GM23338 (cell line): ENCODE data around the gene PARP2. TPM values are rescaled to one million over a fixed set of nuclear protein-coding genes. Genes with fewer than 3 reads are reported as not detected.
A peak's percentile ranks its signal among the peaks of the same experiment; 100 is the strongest.

Source experiments
- ATAC-seq: fragments of 200-7000 bp; cut with Tn5 transposase; 3 replicates; pipeline ENCODE4 v1.9.1; 2020
- DNase-seq: peaks from one replicate; pipeline ENCODE4 v3.0.0-alpha.2; 2015; ENCODE audit warnings: low spot score
- H2AFZ ChIP-seq: fragments of 200-600 bp; sonication (generic); 2 replicates; pipeline ENCODE4 v1.8.0; 2016; ENCODE audit warnings: antibody characterized with exemption, mild to moderate bottlenecking, moderate library complexity
- H3F3A ChIP-seq: fragments of 200-600 bp; sonication (generic); replicated peaks from 2 replicates; pipeline ENCODE4 v1.8.0; 2017; ENCODE audit warnings: antibody characterized with exemption, mixed run types, low read depth
- H3K27ac ChIP-seq: fragments of 200-600 bp; sonication (generic); 2 replicates; pipeline ENCODE4 v1.6.1; 2016; ENCODE audit warnings: low read depth
- H3K27me3 ChIP-seq: fragments of 200-600 bp; sonication (generic); 2 replicates; pipeline ENCODE4 v1.8.0; 2016; ENCODE audit warnings: mild to moderate bottlenecking, mixed run types, moderate library complexity; ENCODE audit not compliant: insufficient read depth
- H3K36me3 ChIP-seq: fragments of 200-600 bp; sonication (generic); 2 replicates; pipeline ENCODE4 v1.8.0; 2016; ENCODE audit warnings: mild to moderate bottlenecking; ENCODE audit not compliant: insufficient read depth
- H3K4me1 ChIP-seq: fragments of 200-600 bp; sonication (generic); 2 replicates; pipeline ENCODE4 v1.8.0; 2016; ENCODE audit warnings: mild to moderate bottlenecking, moderate library complexity; ENCODE audit not compliant: insufficient read depth
- H3K4me2 ChIP-seq: fragments of 200-600 bp; sonication (generic); 2 replicates; pipeline ENCODE4 v1.7.1; 2017; ENCODE audit warnings: mixed run types
- H3K4me3 ChIP-seq: fragments of 200-600 bp; sonication (generic); 2 replicates; pipeline ENCODE4 v1.6.1; 2016; ENCODE audit warnings: mixed run types
- H3K79me2 ChIP-seq: fragments of 200-600 bp; sonication (generic); replicated peaks from 2 replicates; pipeline ENCODE4 v1.8.0; 2017; ENCODE audit warnings: mild to moderate bottlenecking; ENCODE audit not compliant: insufficient read depth
- H3K9me2 ChIP-seq: fragments of 200-600 bp; sonication (generic); 2 replicates; pipeline ENCODE4 v1.8.0; 2017; ENCODE audit not compliant: insufficient read depth
- H4K20me1 ChIP-seq: fragments of 200-600 bp; sonication (generic); replicated peaks from 2 replicates; pipeline ENCODE4 v1.8.0; 2017; ENCODE audit warnings: mild to moderate bottlenecking; ENCODE audit not compliant: insufficient read depth
- H3K27ac Mint-ChIP-seq: 2 replicates; pipeline ENCODE4 v1.8.0; 2020; ENCODE audit warnings: inconsistent platforms, mild to moderate bottlenecking, moderate library complexity, mixed read lengths
- H3K27me3 Mint-ChIP-seq: 3 replicates; pipeline ENCODE4 v1.8.0; 2022; ENCODE audit warnings: low read depth, mild to moderate bottlenecking, moderate library complexity, mixed read lengths, inconsistent platforms; ENCODE audit not compliant: insufficient read depth, poor library complexity
- H3K36me3 Mint-ChIP-seq: 3 replicates; pipeline ENCODE4 v1.8.0; 2021; ENCODE audit warnings: low read depth, mild to moderate bottlenecking, inconsistent platforms, moderate library complexity, mixed read lengths
- H3K4me1 Mint-ChIP-seq: 3 replicates; pipeline ENCODE4 v1.8.0; 2020; ENCODE audit warnings: mild to moderate bottlenecking, inconsistent platforms, mixed read lengths
- H3K4me3 Mint-ChIP-seq: 3 replicates; pipeline ENCODE4 v1.8.0; 2021; ENCODE audit warnings: moderate library complexity, mild to moderate bottlenecking, inconsistent platforms, mixed read lengths
- H3K9me3 Mint-ChIP-seq: 3 replicates; pipeline ENCODE4 v1.8.0; 2020; ENCODE audit warnings: moderate library complexity, mild to moderate bottlenecking, inconsistent platforms, mixed read lengths
- CREB1 ChIP-seq: fragments of 250-450 bp; sonication (Bioruptor Pico); IDR thresholded peaks from 2 replicates; pipeline ENCODE4 v1.5.0; 2020; ENCODE audit warnings: low read depth, mild to moderate bottlenecking, moderate library complexity
- CTCF ChIP-seq, 2 experiments: fragments of 200-600 bp in 1 of 2; sonication (generic) in 1 of 2; conservative IDR thresholded peaks; 2 replicates each; pipeline versions ENCODE4 v1.5.1 to v1.6.1; 2016 to 2017; ENCODE audit warnings: antibody characterized with exemption in 2 of 2, low read depth in 2 of 2, mild to moderate bottlenecking in 2 of 2, moderate library complexity in 1 of 2
- ETS1 ChIP-seq: IDR thresholded peaks from 2 replicates; pipeline ENCODE4 v1.6.1; 2016; ENCODE audit warnings: antibody characterized with exemption
- JUNB ChIP-seq: IDR thresholded peaks from one replicate; pipeline ENCODE4 v1.6.1; 2016; ENCODE audit warnings: antibody characterized with exemption; ENCODE audit not compliant: unreplicated experiment
- NANOG ChIP-seq: IDR thresholded peaks from 2 replicates; pipeline ENCODE4 v1.6.1; 2016; ENCODE audit warnings: antibody characterized with exemption, borderline replicate concordance
- POLR2AphosphoS5 ChIP-seq: IDR thresholded peaks from 2 replicates; pipeline ENCODE4 v1.6.1; 2016; ENCODE audit warnings: antibody characterized with exemption, low read depth
- STAT1 ChIP-seq: IDR thresholded peaks from one replicate; pipeline ENCODE4 v1.6.1; 2016; ENCODE audit warnings: antibody characterized with exemption; ENCODE audit not compliant: unreplicated experiment
- ZNF114 ChIP-seq: fragments of 250-450 bp; sonication (Bioruptor Pico); IDR thresholded peaks from 2 replicates; pipeline ENCODE4 v1.5.0; 2020; ENCODE audit warnings: mild to moderate bottlenecking, moderate library complexity
- polyA plus RNA-seq: library from polyadenylated mRNA; unstranded; fragments of >200 nt; fragmentation: Nextera tagmentation; extraction: Ambion mirVana; gene quantifications from 2 replicates; pipeline ENCODE4 v1.2.1, GENCODE V29; 2016
- total RNA-seq: library from RNA; depleted of rRNA; stranded (reverse); fragments of >200 nt; shearing (Covaris generic); gene quantifications from 2 replicates; pipeline ENCODE4 v1.2.3, GENCODE V29; 2014
- TF ChIP-seq, protein P1 (sequence below): IDR thresholded peaks from one replicate; pipeline ENCODE4 v1.6.1; 2018; ENCODE audit warnings: antibody characterized with exemption; ENCODE audit not compliant: unreplicated experiment

The PARP2 gene
- total and polyA plus RNA-seq, 2 experiments from 2014 or later = 27.8 to 42.7 TPM

DNA sequence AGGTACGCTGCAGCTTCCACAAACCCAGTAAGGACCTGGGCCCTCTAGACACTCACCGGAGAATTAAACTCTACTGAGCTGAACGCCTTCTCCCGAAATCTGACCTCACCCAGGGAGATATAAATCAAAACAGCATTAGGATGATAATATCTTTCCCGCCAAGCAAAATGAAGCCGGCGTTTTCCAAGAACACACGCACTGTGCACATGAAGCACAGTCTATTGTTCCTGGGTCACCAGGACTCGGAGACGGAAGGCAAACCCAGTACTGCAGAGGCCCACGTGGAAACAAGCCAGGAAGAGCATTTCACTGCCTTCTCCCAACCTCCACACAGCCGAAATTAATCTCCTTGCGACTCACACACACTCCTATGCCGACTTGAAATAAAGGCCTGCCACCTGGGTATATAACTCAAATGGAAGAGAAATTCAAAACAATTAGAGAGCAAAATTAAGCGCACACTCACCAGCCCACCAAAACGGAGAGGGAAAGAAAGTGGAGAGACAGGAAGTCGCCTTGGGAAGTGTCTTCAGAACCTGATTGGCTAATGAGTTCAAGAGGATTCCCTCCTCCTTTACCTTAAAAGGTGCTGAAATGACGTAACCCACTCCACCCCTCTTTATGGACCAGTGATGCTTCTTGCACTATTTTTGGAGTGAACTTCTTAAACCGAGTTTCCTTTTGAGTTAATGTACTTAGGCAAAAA is 10.5 kb upstream of the PARP2 start, which contains the start of gene CCNB1IP1:
CCNB1IP1 (minus strand) TSS at position 492 of the 706 bp plus-strand sequence. CDS start 16,756 bp downstream, outside the sequence.
- peaks cover 43% of the 10 kb centered on the region for H3K36me3 Mint-ChIP-seq
- H3K27ac ChIP-seq = peak within 1 kb of the TSS; percentile 84
- TF ChIP-seq POLR2AphosphoS5 = peak; percentile 76
- no peak for TF ChIP-seq NANOG
- TF ChIP-seq CREB1 (CRISPR knock-in tag) = peak; percentile 68
- no peaks in the 10 kb centered on the region for H3K9me3 Mint-ChIP-seq
- H2AFZ ChIP-seq = no peak within 1 kb of the TSS
- DNase-seq (peak; percentile 97), ATAC-seq (peak; percentile 97)
- no peaks in the 10 kb centered on the region for H3K9me2 ChIP-seq
- H3K27ac Mint-ChIP-seq = peak within 1 kb of the TSS; percentile 99
- peak within 1 kb of the TSS; percentile 93 for H3K4me2 ChIP-seq
- H3F3A ChIP-seq = no peaks in the 10 kb centered on the region; the same call in 1 of the 2 replicates
- no peaks in the 10 kb centered on the region for H3K27me3 ChIP-seq
- peak within 1 kb of the TSS; percentile 58 for H3K4me3 ChIP-seq
- peaks cover 16% of the 10 kb centered on the region for H3K4me1 ChIP-seq
- peaks cover 52% of the 10 kb centered on the region for H3K79me2 ChIP-seq
- H3K27me3 Mint-ChIP-seq = peaks cover 3% of the 10 kb centered on the region
- H3K4me3 Mint-ChIP-seq = peak within 1 kb of the TSS; percentile 98
- peaks cover 11% of the 10 kb centered on the region; the same call in 1 of the 2 replicates for H3K36me3 ChIP-seq
- H4K20me1 ChIP-seq = peaks cover 23% of the 10 kb centered on the region
- H3K4me1 Mint-ChIP-seq = peaks cover 27% of the 10 kb centered on the region

DNA sequence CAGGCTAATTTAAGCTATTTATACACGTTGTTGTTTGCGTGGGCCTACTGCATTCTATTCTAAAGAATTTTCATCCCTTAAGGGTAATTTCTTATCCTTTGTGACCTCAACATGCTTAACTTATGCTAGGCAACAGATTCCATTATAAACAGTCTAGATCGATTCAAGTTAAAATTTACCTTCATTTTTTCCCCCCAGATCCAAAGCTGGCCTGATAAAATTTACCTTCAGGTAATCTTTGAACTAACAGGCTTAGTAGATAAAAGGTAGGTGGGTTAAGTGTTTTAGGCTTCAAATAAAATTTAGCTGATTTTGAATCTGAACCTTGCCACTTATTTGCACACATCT is 10.0 kb upstream of the PARP2 start:
- Histone ChIP-seq H2AFZ (no peak overlapping the region), H3K27me3 (no peaks in the 10 kb centered on the region), H3K9me2 (no peaks in the 10 kb centered on the region), H3K27ac (peak overlapping the region; percentile 41; the same call in 1 of the 2 replicates), H3K36me3 (peaks cover 11% of the 10 kb centered on the region; the same call in 1 of the 2 replicates), H3K4me1 (peaks cover 16% of the 10 kb centered on the region), H3K4me3 (peak overlapping the region; percentile 58), H3F3A (no peaks in the 10 kb centered on the region; the same call in 1 of the 2 replicates), H4K20me1 (peaks cover 23% of the 10 kb centered on the region), H3K79me2 (peaks cover 46% of the 10 kb centered on the region), H3K4me2 (peak overlapping the region; percentile 66; the same call in 1 of the 2 replicates)
- peaks cover 27% of the 10 kb centered on the region for H3K4me1 Mint-ChIP-seq
- ATAC-seq (no peak; the same call in 2 of the 3 replicates), DNase-seq (no peak)
- H3K27ac Mint-ChIP-seq = peak overlapping the region; percentile 99
- peak overlapping the region; percentile 98 for H3K4me3 Mint-ChIP-seq
- no peaks in the 10 kb centered on the region for H3K9me3 Mint-ChIP-seq
- H3K36me3 Mint-ChIP-seq = peaks cover 39% of the 10 kb centered on the region
- peaks cover 3% of the 10 kb centered on the region for H3K27me3 Mint-ChIP-seq
- no peak for TF ChIP-seq ZNF114 (CRISPR knock-in tag)
- no peak for TF ChIP-seq CTCF (conservative IDR thresholded peaks at IDR 0.05; ENCODE audit: low read depth in 2 of 2)
- no peak for TF ChIP-seq CREB1 (CRISPR knock-in tag)
- TF ChIP-seq JUNB = no peak
- no peak for TF ChIP-seq POLR2AphosphoS5
- TF ChIP-seq, protein P1, sequence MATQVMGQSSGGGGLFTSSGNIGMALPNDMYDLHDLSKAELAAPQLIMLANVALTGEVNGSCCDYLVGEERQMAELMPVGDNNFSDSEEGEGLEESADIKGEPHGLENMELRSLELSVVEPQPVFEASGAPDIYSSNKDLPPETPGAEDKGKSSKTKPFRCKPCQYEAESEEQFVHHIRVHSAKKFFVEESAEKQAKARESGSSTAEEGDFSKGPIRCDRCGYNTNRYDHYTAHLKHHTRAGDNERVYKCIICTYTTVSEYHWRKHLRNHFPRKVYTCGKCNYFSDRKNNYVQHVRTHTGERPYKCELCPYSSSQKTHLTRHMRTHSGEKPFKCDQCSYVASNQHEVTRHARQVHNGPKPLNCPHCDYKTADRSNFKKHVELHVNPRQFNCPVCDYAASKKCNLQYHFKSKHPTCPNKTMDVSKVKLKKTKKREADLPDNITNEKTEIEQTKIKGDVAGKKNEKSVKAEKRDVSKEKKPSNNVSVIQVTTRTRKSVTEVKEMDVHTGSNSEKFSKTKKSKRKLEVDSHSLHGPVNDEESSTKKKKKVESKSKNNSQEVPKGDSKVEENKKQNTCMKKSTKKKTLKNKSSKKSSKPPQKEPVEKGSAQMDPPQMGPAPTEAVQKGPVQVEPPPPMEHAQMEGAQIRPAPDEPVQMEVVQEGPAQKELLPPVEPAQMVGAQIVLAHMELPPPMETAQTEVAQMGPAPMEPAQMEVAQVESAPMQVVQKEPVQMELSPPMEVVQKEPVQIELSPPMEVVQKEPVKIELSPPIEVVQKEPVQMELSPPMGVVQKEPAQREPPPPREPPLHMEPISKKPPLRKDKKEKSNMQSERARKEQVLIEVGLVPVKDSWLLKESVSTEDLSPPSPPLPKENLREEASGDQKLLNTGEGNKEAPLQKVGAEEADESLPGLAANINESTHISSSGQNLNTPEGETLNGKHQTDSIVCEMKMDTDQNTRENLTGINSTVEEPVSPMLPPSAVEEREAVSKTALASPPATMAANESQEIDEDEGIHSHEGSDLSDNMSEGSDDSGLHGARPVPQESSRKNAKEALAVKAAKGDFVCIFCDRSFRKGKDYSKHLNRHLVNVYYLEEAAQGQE = no peak
- TF ChIP-seq STAT1 = no peak
- no peak for TF ChIP-seq ETS1
